Loucy (cell line): ENCODE data around the gene GVQW3.

ENCODE experiments used
- CTCF ChIP-seq: fragments of 200-600 bp; sonication (generic); conservative IDR thresholded peaks from 2 replicates; pipeline ENCODE4 v1.5.1; 2014; ENCODE audit warnings: mild to moderate bottlenecking, antibody characterized with exemption, low read length
- EZH2phosphoT487 ChIP-seq: fragments of 200-600 bp; IDR thresholded peaks from 2 replicates; pipeline ENCODE4 v1.6.1; 2018; ENCODE audit warnings: antibody characterized with exemption, mild to moderate bottlenecking, moderate library complexity, borderline replicate concordance

DNA sequence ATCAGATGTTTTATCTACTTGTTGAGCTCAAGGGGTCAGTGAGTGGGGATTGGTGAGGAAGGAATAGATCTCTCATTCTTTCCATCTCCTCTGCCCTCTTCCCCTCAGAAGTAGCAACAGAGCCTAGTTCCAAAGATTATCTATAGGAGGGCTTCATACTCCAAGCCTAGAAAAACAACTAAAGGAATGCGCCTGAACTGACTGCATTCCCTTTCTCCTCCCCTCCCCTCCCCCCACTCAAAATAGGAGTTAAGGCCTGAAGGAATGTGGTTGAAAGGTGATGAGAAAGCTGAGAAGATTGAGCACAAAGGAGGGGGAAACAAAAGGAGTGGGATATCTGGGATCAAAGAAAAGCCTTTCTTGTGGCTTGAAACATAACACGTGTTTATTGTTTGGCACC is 74.2 kb downstream of the GVQW3 start:
- no peak for TF ChIP-seq CTCF
- no peak for TF ChIP-seq EZH2phosphoT487
